ENCODE results near the gene MYO5A.

Gene MYO5A

DNA sequence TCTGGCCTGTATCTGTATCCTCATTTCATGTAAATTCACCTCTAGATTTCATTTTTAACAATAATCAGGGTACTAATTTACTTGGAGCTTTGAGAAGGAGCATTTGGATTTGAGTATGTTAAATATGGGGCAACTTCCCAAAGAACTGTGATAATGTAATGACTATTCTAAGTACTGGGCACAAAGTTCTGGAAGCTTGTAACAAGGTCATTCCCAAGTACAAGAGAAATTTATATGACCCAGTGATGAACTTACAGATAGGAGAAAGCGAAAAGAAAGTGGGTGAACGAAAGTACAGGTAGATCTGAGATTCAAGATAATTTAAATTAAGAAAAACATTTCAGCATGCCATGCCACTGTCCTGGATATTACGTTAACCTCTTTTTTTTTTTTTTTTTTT lies 93.8 kb downstream of the MYO5A start:
- Histone ChIP-seq H3K4me1 (ENCODE audit: insufficient read depth, low read length, poor library complexity, severe bottlenecking) (peaks cover 3% of the 10 kb centered on the region), H3K9me3 (ENCODE audit: insufficient read depth, low read depth, low read length) (no peaks in the 10 kb centered on the region), H3K4me2 (ENCODE audit: low read depth, low read length, poor library complexity, severe bottlenecking) (no peak overlapping the region), H3K9me2 (replicated peaks; ENCODE audit: low read depth, low read length) (no peaks in the 10 kb centered on the region), H2AFZ (ENCODE audit: low read length) (no peak overlapping the region), H3K9ac (ENCODE audit: low read depth, low read length, poor library complexity, severe bottlenecking) (no peak overlapping the region), H3K4me3 (ENCODE audit: low read length, poor library complexity, severe bottlenecking) (no peak overlapping the region), H4K20me1 (ENCODE audit: insufficient read depth, low read length, poor library complexity, severe bottlenecking) (no peaks in the 10 kb centered on the region), H3K36me3 (ENCODE audit: insufficient read depth, low read length) (no peaks in the 10 kb centered on the region), H3K79me2 (ENCODE audit: insufficient read depth, low read length) (peaks cover 3% of the 10 kb centered on the region; the same call in 1 of the 2 replicates), H3K27me3 (ENCODE audit: insufficient read depth, low read length, poor library complexity, severe bottlenecking) (no peaks in the 10 kb centered on the region), H3F3A (ENCODE audit: low read depth) (no peaks in the 10 kb centered on the region)
- no peak for TF ChIP-seq EZH2phosphoT487 (IDR thresholded peaks at IDR 0.05; ENCODE audit: borderline replicate concordance)
- TF ChIP-seq, protein P1, sequence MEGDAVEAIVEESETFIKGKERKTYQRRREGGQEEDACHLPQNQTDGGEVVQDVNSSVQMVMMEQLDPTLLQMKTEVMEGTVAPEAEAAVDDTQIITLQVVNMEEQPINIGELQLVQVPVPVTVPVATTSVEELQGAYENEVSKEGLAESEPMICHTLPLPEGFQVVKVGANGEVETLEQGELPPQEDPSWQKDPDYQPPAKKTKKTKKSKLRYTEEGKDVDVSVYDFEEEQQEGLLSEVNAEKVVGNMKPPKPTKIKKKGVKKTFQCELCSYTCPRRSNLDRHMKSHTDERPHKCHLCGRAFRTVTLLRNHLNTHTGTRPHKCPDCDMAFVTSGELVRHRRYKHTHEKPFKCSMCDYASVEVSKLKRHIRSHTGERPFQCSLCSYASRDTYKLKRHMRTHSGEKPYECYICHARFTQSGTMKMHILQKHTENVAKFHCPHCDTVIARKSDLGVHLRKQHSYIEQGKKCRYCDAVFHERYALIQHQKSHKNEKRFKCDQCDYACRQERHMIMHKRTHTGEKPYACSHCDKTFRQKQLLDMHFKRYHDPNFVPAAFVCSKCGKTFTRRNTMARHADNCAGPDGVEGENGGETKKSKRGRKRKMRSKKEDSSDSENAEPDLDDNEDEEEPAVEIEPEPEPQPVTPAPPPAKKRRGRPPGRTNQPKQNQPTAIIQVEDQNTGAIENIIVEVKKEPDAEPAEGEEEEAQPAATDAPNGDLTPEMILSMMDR (conservative IDR thresholded peaks at IDR 0.05; ENCODE audit: low read length) = no peak

GRCh38 chr15:52428297-52428696 lies 100.4 kb downstream of the MYO5A start:
- TF ChIP-seq EZH2phosphoT487 (IDR thresholded peaks at IDR 0.05; ENCODE audit: borderline replicate concordance) = no peak
- TF ChIP-seq, protein P1 (conservative IDR thresholded peaks at IDR 0.05; ENCODE audit: low read length) = no peak
- Histone ChIP-seq H3K9me2 (replicated peaks; ENCODE audit: low read depth, low read length) (no peaks in the 10 kb centered on the region), H2AFZ (ENCODE audit: low read length) (no peak overlapping the region), H3F3A (ENCODE audit: low read depth) (no peaks in the 10 kb centered on the region), H3K4me1 (ENCODE audit: insufficient read depth, low read length, poor library complexity, severe bottlenecking) (peaks cover 6% of the 10 kb centered on the region), H3K9me3 (ENCODE audit: insufficient read depth, low read depth, low read length) (no peaks in the 10 kb centered on the region), H3K4me3 (ENCODE audit: low read length, poor library complexity, severe bottlenecking) (no peak overlapping the region), H3K9ac (ENCODE audit: low read depth, low read length, poor library complexity, severe bottlenecking) (no peak overlapping the region), H3K27me3 (ENCODE audit: insufficient read depth, low read length, poor library complexity, severe bottlenecking) (no peaks in the 10 kb centered on the region), H3K79me2 (ENCODE audit: insufficient read depth, low read length) (no peaks in the 10 kb centered on the region), H3K36me3 (ENCODE audit: insufficient read depth, low read length) (peaks cover 11% of the 10 kb centered on the region; the same call in 1 of the 2 replicates), H4K20me1 (ENCODE audit: insufficient read depth, low read length, poor library complexity, severe bottlenecking) (no peaks in the 10 kb centered on the region), H3K4me2 (ENCODE audit: low read depth, low read length, poor library complexity, severe bottlenecking) (no peak overlapping the region)

DNA sequence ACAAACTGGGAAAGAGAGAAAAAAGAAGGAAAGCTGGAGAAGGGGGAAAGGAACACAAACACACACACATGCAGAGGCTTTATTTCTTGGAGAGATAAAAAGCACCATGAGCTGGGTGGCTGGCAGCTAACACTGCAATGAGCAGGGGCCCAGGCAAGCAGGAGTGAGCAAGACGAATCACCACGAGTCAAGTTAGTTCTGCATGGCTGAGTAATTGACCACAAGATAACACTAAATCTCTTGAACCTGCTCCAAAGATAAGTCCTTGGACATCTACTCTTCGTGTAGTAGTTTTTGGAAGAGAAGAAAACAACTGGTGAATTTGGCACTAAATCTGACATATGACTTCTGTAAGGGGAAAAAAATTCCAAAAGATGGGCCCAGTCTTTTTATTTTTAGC lies 100.9 kb downstream of the MYO5A start:
- Histone ChIP-seq H3K4me3 (ENCODE audit: low read length, poor library complexity, severe bottlenecking) (no peak overlapping the region), H3K79me2 (ENCODE audit: insufficient read depth, low read length) (no peaks in the 10 kb centered on the region), H4K20me1 (ENCODE audit: insufficient read depth, low read length, poor library complexity, severe bottlenecking) (no peaks in the 10 kb centered on the region), H3K9ac (ENCODE audit: low read depth, low read length, poor library complexity, severe bottlenecking) (no peak overlapping the region), H2AFZ (ENCODE audit: low read length) (no peak overlapping the region), H3K9me3 (ENCODE audit: insufficient read depth, low read depth, low read length) (no peaks in the 10 kb centered on the region), H3F3A (ENCODE audit: low read depth) (no peaks in the 10 kb centered on the region), H3K9me2 (replicated peaks; ENCODE audit: low read depth, low read length) (no peaks in the 10 kb centered on the region), H3K4me1 (ENCODE audit: insufficient read depth, low read length, poor library complexity, severe bottlenecking) (peaks cover 6% of the 10 kb centered on the region), H3K27me3 (ENCODE audit: insufficient read depth, low read length, poor library complexity, severe bottlenecking) (no peaks in the 10 kb centered on the region), H3K36me3 (ENCODE audit: insufficient read depth, low read length) (peaks cover 11% of the 10 kb centered on the region; the same call in 1 of the 2 replicates), H3K4me2 (ENCODE audit: low read depth, low read length, poor library complexity, severe bottlenecking) (no peak overlapping the region)
- TF ChIP-seq, protein P1 (conservative IDR thresholded peaks at IDR 0.05; ENCODE audit: low read length) = no peak
- TF ChIP-seq EZH2phosphoT487 (IDR thresholded peaks at IDR 0.05; ENCODE audit: borderline replicate concordance) = no peak

All from Loucy (cell line).